K562 (cell line): Measurements from ENCODE around the gene NXT1. TPM values are rescaled to one million over a fixed set of nuclear protein-coding genes. Genes with fewer than 3 reads are reported as not detected.

ENCODE experiments used
- ATAC-seq: fragments of 200-7000 bp; cut with Tn5 transposase; 3 replicates; pipeline ENCODE4 v1.9.1; 2020; ENCODE audit warnings: moderate library complexity
- BruUV-seq: library from RNA; stranded (reverse); fragments of 400-500 nt; replicated peaks from 2 replicates; lab custom pipeline; 2021; lab: Mats Ljungman, UMichigan
- CTCF ChIA-PET: fragments of 300-600 bp; formaldehyde crosslinking; extraction: SDS; loops from one replicate; lab custom pipeline; 2021; ENCODE audit warnings: low intra/inter-chr PET ratio; lab: Yijun Ruan, JAX
- POLR2A ChIA-PET: fragments of 300-600, 350-650 bp; sonication (Branson Sonifier 250); formaldehyde crosslinking; extraction: SDS; loops from one replicate; lab custom pipeline; 2021; ENCODE audit warnings: antibody characterized with exemption, inconsistent platforms; lab: Yijun Ruan, JAX
- DNase-seq, 4 experiments: peaks; one replicate each; pipeline versions ENCODE4 v3.0.0 to v3.0.0-alpha.2; 2011 to 2018; ENCODE audit warnings: low spot score in 3 of 4, mixed read lengths in 3 of 4; ENCODE audit errors: extremely low read depth in 1 of 4
- FAIRE-seq: peaks from 2 replicates; lab custom pipeline; 2011; peaks lifted over from hg19 to GRCh38; lab: Jason Lieb, UNC
- H2AFZ ChIP-seq: 2 replicates; pipeline ENCODE4 v1.6.0; 2011; ENCODE audit warnings: low read depth, low read length, control low read depth, inconsistent platforms
- H3K27ac ChIP-seq: fragments of 200-600 bp; 3 replicates; pipeline ENCODE4 v1.8.0; 2011; ENCODE audit warnings: low read depth, mild to moderate bottlenecking, control low read depth, inconsistent platforms, low read length, moderate library complexity, mixed read lengths; ENCODE audit errors: extremely low read depth
- H3K27me3 ChIP-seq, 2 experiments: fragments of 300-600 bp in 1 of 2; 2 replicates in 1 of 2; 3 replicates in 1 of 2; pipeline versions ENCODE4 v1.6.0 to v1.8.0; 2011; ENCODE audit warnings: inconsistent platforms in 2 of 2, low read length in 2 of 2, mild to moderate bottlenecking in 1 of 2, mixed read lengths in 1 of 2, moderate library complexity in 1 of 2; ENCODE audit not compliant: control insufficient read depth in 2 of 2, insufficient read depth in 2 of 2
- H3K36me3 ChIP-seq: fragments of 300-600 bp; 3 replicates; pipeline ENCODE4 v1.8.0; 2011; ENCODE audit warnings: mild to moderate bottlenecking, low read length, inconsistent platforms; ENCODE audit not compliant: control insufficient read depth, insufficient read depth
- H3K4me1 ChIP-seq, 2 experiments: fragments of 200-600 bp in 1 of 2; replicated peaks in 1 of 2; 2 replicates in 1 of 2; 3 replicates in 1 of 2; pipeline versions ENCODE4 v1.5.1 to v1.8.0; 2011; ENCODE audit warnings: inconsistent platforms in 2 of 2, low read length in 2 of 2, mild to moderate bottlenecking in 1 of 2, mixed read lengths in 1 of 2, moderate library complexity in 1 of 2; ENCODE audit not compliant: control insufficient read depth in 2 of 2, insufficient read depth in 2 of 2
- H3K4me2 ChIP-seq: 2 replicates; pipeline ENCODE4 v1.6.1; 2011; ENCODE audit warnings: low read length, control low read depth, inconsistent platforms, mixed read lengths; ENCODE audit not compliant: insufficient read depth
- H3K4me3 ChIP-seq: fragments of 200-600 bp; sonication (generic), shearing (Covaris generic); 2 replicates; pipeline ENCODE4 v1.5.1; 2016; ENCODE audit warnings: control low read depth, inconsistent platforms
- H3K79me2 ChIP-seq: fragments of 200-600 bp; 3 replicates; pipeline ENCODE4 v1.8.0; 2011; ENCODE audit warnings: low read length, inconsistent platforms; ENCODE audit not compliant: control insufficient read depth, insufficient read depth
- H3K9ac ChIP-seq, 2 experiments: 2 replicates each; pipeline versions ENCODE4 v1.6.0 to v1.6.1; 2011; ENCODE audit warnings: low read depth in 2 of 2, low read length in 2 of 2, control low read depth in 1 of 2, inconsistent platforms in 1 of 2, mild to moderate bottlenecking in 1 of 2, mixed read lengths in 1 of 2; ENCODE audit not compliant: insufficient read depth in 1 of 2
- H3K9me1 ChIP-seq: one replicate; pipeline ENCODE4 v1.6.0; 2011; ENCODE audit warnings: inconsistent platforms, mild to moderate bottlenecking, low read length, moderate library complexity; ENCODE audit not compliant: control insufficient read depth, insufficient read depth
- H3K9me3 ChIP-seq: replicated peaks from 2 replicates; pipeline ENCODE4 v1.5.1; 2011; ENCODE audit warnings: low read depth, low read length, inconsistent platforms; ENCODE audit not compliant: control insufficient read depth, insufficient read depth
- H4K20me1 ChIP-seq: replicated peaks from 2 replicates; pipeline ENCODE4 v1.6.1; 2011; ENCODE audit warnings: low read length, inconsistent platforms, mixed read lengths; ENCODE audit not compliant: control insufficient read depth, insufficient read depth
- HMG20B ChIP-seq: fragments of 250-450 bp; sonication (Bioruptor Pico); IDR thresholded peaks from 2 replicates; pipeline ENCODE4 v1.5.0; 2021; ENCODE audit warnings: mild to moderate bottlenecking
- HMGN3 ChIP-seq: IDR thresholded peaks from 2 replicates; pipeline ENCODE4 v1.6.1; 2011; ENCODE audit warnings: borderline replicate concordance, low read depth, mild to moderate bottlenecking, mixed read lengths, low read length; ENCODE audit not compliant: insufficient read length; ENCODE audit errors: extremely low read depth
- NFRKB ChIP-seq: fragments of 450-650 bp; IDR thresholded peaks from 2 replicates; pipeline ENCODE4 v1.6.1; 2016; ENCODE audit warnings: low read depth
- ZNF165 ChIP-seq: fragments of 250-450 bp; sonication (Bioruptor Pico); IDR thresholded peaks from 2 replicates; pipeline ENCODE4 v1.4.0; 2020; ENCODE audit warnings: borderline replicate concordance
- ZNF253 ChIP-seq: fragments of 250-450 bp; sonication (Bioruptor Pico); conservative IDR thresholded peaks from 2 replicates; pipeline ENCODE4 v1.6.1; 2021; ENCODE audit warnings: mild to moderate bottlenecking
- ZNF263 ChIP-seq: sonication (generic); formaldehyde crosslinking; IDR thresholded peaks from 2 replicates; pipeline ENCODE4 v1.8.0; 2022; ENCODE audit warnings: mild to moderate bottlenecking, missing genetic modification reagents, borderline replicate concordance
- WGBS: fragments of 100-300 bp; shearing (Covaris generic); methylation state at CpG from one replicate; pipeline ENCODE4 v1.1.6; 2016; ENCODE audit warnings: low coverage, mixed read lengths; ENCODE audit not compliant: insufficient coverage; ENCODE audit errors: missing lambda C conversion rate; 5-methylcytosine and 5-hydroxymethylcytosine counted together
- in situ Hi-C: fragments of 300-500 bp; cut with MboI; formaldehyde crosslinking; loops from 4 replicates; pipeline ENCODE4 v1.15.0; 2018; ENCODE audit warnings: inconsistent platforms, mixed read lengths
- intact Hi-C: fragments of 100-400 bp; cut with micrococcal nuclease; formaldehyde crosslinking; loops from 2 replicates; pipeline ENCODE4 v1.14.2; 2022
- polyA plus RNA-seq, 8 experiments: library from polyadenylated mRNA; depleted of rRNA in 4 of 8; stranded (reverse) in 5 of 8; unstranded in 3 of 8; fragments of >200 nt; fragmentation: Nextera tagmentation in 2 of 8; fragmentation: Illumina TruSeq in 1 of 8; extraction: Ambion mirVana in 2 of 8; extraction: Trizol in 1 of 8; gene quantifications; 2 replicates each; pipeline versions ENCODE4 v1.2.1 to v1.2.3, GENCODE V29; 2011 to 2014; ENCODE audit warnings: inconsistent platforms in 1 of 8, missing spikeins in 1 of 8
- total RNA-seq, 7 experiments: library from RNA; depleted of rRNA in 6 of 7; stranded (reverse); fragments of >200 nt in 6 of 7; fragmentation: Illumina TruSeq in 2 of 7; extraction: Trizol in 2 of 7; gene quantifications; 2 replicates each; pipeline versions ENCODE4 v1.2.1 to v1.2.3, GENCODE V29; 2011 to 2021; ENCODE audit warnings: low replicate concordance in 1 of 7

NXT1 gene
- total and polyA plus RNA-seq, 9 of the 15 experiments (the other 6 are each of a cell fraction or from before 2014, with no cell fraction given) = 7.7 to 50.9 (median 35.6) TPM

DNA sequence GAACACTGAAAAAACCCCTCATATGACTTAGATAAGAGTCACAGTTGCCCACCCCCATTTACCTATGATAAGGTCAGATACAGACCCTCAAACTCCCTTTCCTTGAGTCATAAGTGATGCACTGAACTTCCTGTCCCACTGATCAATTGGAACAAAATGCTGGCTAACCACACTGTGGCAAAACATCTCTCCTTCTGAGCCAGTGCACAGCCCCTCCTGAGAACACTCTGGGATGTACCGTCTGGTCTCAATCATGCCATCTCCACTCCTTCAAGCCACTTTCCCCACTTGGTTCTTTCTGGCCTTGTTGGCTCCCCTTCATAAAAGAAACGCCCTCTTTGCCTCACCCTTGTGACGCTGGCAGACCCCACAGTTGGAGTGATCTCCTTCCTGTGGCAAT, 42.6 kb upstream of the NXT1 start:
- Histone ChIP-seq H3K9me3 (no peaks in the 10 kb centered on the region), H3K27me3 (peaks cover 0 to 18% of the 10 kb centered on the region in 2 experiments; a peak in 3 of 5 replicates), H3K9me1 (no peaks in the 10 kb centered on the region), H3K36me3 (no peaks in the 10 kb centered on the region), H4K20me1 (no peaks in the 10 kb centered on the region; the same call in 1 of the 2 replicates), H3K4me1 (peaks cover 4 to 12% of the 10 kb centered on the region in 2 experiments; a peak in 3 of 5 replicates), H3K79me2 (no peaks in the 10 kb centered on the region), H3K27ac (no peak overlapping the region), H3K9ac (no peak overlapping the region), H3K4me3 (no peak overlapping the region), H2AFZ (no peak overlapping the region), H3K4me2 (no peak overlapping the region)
- BruUV-seq = no TSS peak
- DNase-seq = no peak
- WGBS = 9% methylated on average over 3 of the region's 3 CpGs
- CTCF ChIA-PET = no interaction called here
- POLR2A ChIA-PET = interaction anchor here (0.6 kb wide), 1 partner anchor 247 kb away, joined by 3 read pairs; no protein-coding TSS in a partner anchor
- intact Hi-C loops = no loop called here
- ATAC-seq = no peak
- in situ Hi-C loops = no loop called here
- FAIRE-seq = no peak
- TF ChIP-seq HMG20B (CRISPR knock-in tag) = no peak

- Histone ChIP-seq H3K36me3 (no peaks in the 10 kb centered on the region), H3K9me3 (no peaks in the 10 kb centered on the region), H3K9ac (no peak overlapping the region), H3K4me3 (no peak overlapping the region), H2AFZ (no peak overlapping the region), H3K27me3 (peaks cover 0 to 13% of the 10 kb centered on the region in 2 experiments; a peak in 3 of 5 replicates), H3K4me1 (peaks cover 4 to 12% of the 10 kb centered on the region in 2 experiments; a peak in 3 of 5 replicates), H3K4me2 (no peak overlapping the region), H3K79me2 (no peaks in the 10 kb centered on the region), H3K27ac (no peak overlapping the region), H4K20me1 (no peaks in the 10 kb centered on the region; the same call in 1 of the 2 replicates), H3K9me1 (no peaks in the 10 kb centered on the region)
- CTCF ChIA-PET = no interaction called here
- POLR2A ChIA-PET = interaction anchor here (0.6 to 0.8 kb wide), 2 partner anchors 303 to 1005 kb away, joined by 3 to 4 read pairs; no protein-coding TSS in a partner anchor
- in situ Hi-C loops (no loop called here), intact Hi-C loops (no loop called here)
- DNase-seq = no peak
- WGBS = 0% methylated on average over 3 of the region's 4 CpGs
- TF ChIP-seq ZNF165 (CRISPR knock-in tag) = no peak
- TF ChIP-seq NFRKB = no peak
- no peak for TF ChIP-seq ZNF253 (CRISPR knock-in tag)
- TF ChIP-seq ZNF263 (CRISPR knock-in tag) = peak; percentile 65; the same call in 1 of the 2 replicates
- TF ChIP-seq HMGN3 = no peak
- no peak for ATAC-seq
- FAIRE-seq = no peak
- BruUV-seq = no TSS peak
These were observed 41.7 kb upstream of the NXT1 start for GRCh38 chr20:23308908-23309307.
